Measurements from ENCODE around the gene ARHGDIB.

ARHGDIB gene

GRCh38 chr12:14902465-14902864 is 58.9 kb downstream of the ARHGDIB start:
- H3K27me3 ChIP-seq (ENCODE audit: control insufficient read depth, insufficient read depth, low read length): no peaks in the 10 kb centered on the region
- no peaks in the 10 kb centered on the region for H3K4me1 ChIP-seq (ENCODE audit: control insufficient read depth, insufficient read depth, low read length)
- no peak overlapping the region for H3K4me3 ChIP-seq (ENCODE audit: low read depth, low read length)
- H3K9ac ChIP-seq (ENCODE audit: low read depth, low read length): no peak overlapping the region
- no peaks in the 10 kb centered on the region for H3K36me3 ChIP-seq (ENCODE audit: control insufficient read depth, insufficient read depth, low read length)
- no peaks in the 10 kb centered on the region for H3K9me3 ChIP-seq (ENCODE audit: control insufficient read depth, insufficient read depth, low read length)

GRCh38 chr12:14901228-14901562 is 60.2 kb downstream of the ARHGDIB start:
- Histone ChIP-seq H3K36me3 (ENCODE audit: control insufficient read depth, insufficient read depth, low read length) (no peaks in the 10 kb centered on the region), H3K9ac (ENCODE audit: low read depth, low read length) (no peak overlapping the region), H3K27me3 (ENCODE audit: control insufficient read depth, insufficient read depth, low read length) (no peaks in the 10 kb centered on the region), H3K9me3 (ENCODE audit: control insufficient read depth, insufficient read depth, low read length) (no peaks in the 10 kb centered on the region), H3K4me1 (ENCODE audit: control insufficient read depth, insufficient read depth, low read length) (no peaks in the 10 kb centered on the region), H3K4me3 (ENCODE audit: low read depth, low read length) (no peak overlapping the region)

GRCh38 chr12:14900521-14901227 is 60.7 kb downstream of the ARHGDIB start:
- Histone ChIP-seq H3K9ac (ENCODE audit: low read depth, low read length) (no peak overlapping the region), H3K4me1 (ENCODE audit: control insufficient read depth, insufficient read depth, low read length) (no peaks in the 10 kb centered on the region), H3K9me3 (ENCODE audit: control insufficient read depth, insufficient read depth, low read length) (no peaks in the 10 kb centered on the region), H3K4me3 (ENCODE audit: low read depth, low read length) (no peak overlapping the region), H3K27me3 (ENCODE audit: control insufficient read depth, insufficient read depth, low read length) (no peaks in the 10 kb centered on the region), H3K36me3 (ENCODE audit: control insufficient read depth, insufficient read depth, low read length) (no peaks in the 10 kb centered on the region)

GRCh38 chr12:14896521-14897169 is 64.8 kb downstream of the ARHGDIB start:
- H3K9ac ChIP-seq (ENCODE audit: low read depth, low read length): no peak overlapping the region
- no peaks in the 10 kb centered on the region for H3K27me3 ChIP-seq (ENCODE audit: control insufficient read depth, insufficient read depth, low read length)

GRCh38 chr12:14893506-14894250 is 67.7 kb downstream of the ARHGDIB start:
- Histone ChIP-seq H3K36me3 (ENCODE audit: control insufficient read depth, insufficient read depth, low read length) (no peaks in the 10 kb centered on the region), H3K4me3 (ENCODE audit: low read depth, low read length) (no peak overlapping the region), H3K9ac (ENCODE audit: low read depth, low read length) (no peak overlapping the region), H3K27me3 (ENCODE audit: control insufficient read depth, insufficient read depth, low read length) (no peaks in the 10 kb centered on the region), H3K4me1 (ENCODE audit: control insufficient read depth, insufficient read depth, low read length) (no peaks in the 10 kb centered on the region), H3K9me3 (ENCODE audit: control insufficient read depth, insufficient read depth, low read length) (no peaks in the 10 kb centered on the region)

More at GRCh38 chr12:14896521-14897169, 64.8 kb downstream of the ARHGDIB start:
- Histone ChIP-seq H3K4me3 (ENCODE audit: low read depth, low read length) (no peak overlapping the region), H3K4me1 (ENCODE audit: control insufficient read depth, insufficient read depth, low read length) (no peaks in the 10 kb centered on the region), H3K36me3 (ENCODE audit: control insufficient read depth, insufficient read depth, low read length) (no peaks in the 10 kb centered on the region), H3K9me3 (ENCODE audit: control insufficient read depth, insufficient read depth, low read length) (no peaks in the 10 kb centered on the region)

GRCh38 chr12:14892726-14893505 is 68.5 kb downstream of the ARHGDIB start:
- Histone ChIP-seq H3K4me1 (ENCODE audit: control insufficient read depth, insufficient read depth, low read length) (no peaks in the 10 kb centered on the region), H3K9me3 (ENCODE audit: control insufficient read depth, insufficient read depth, low read length) (no peaks in the 10 kb centered on the region), H3K9ac (ENCODE audit: low read depth, low read length) (no peak overlapping the region), H3K4me3 (ENCODE audit: low read depth, low read length) (no peak overlapping the region), H3K27me3 (ENCODE audit: control insufficient read depth, insufficient read depth, low read length) (no peaks in the 10 kb centered on the region), H3K36me3 (ENCODE audit: control insufficient read depth, insufficient read depth, low read length) (no peaks in the 10 kb centered on the region)

Measured in iPS-15b (cell line).